A549 (cell line): ENCODE measurements around the gene LLCFC1.

Experiments used
- BHLHE40 ChIP-seq: IDR thresholded peaks from 2 replicates; pipeline ENCODE4 v1.6.1; 2012; ENCODE audit warnings: low read depth, low read length, inconsistent platforms
- CBX2 ChIP-seq: fragments of 200-600 bp; sonication (generic); IDR thresholded peaks from 2 replicates; pipeline ENCODE4 v1.6.1; 2016; ENCODE audit warnings: low read depth, mild to moderate bottlenecking, borderline replicate concordance
- CTCF ChIP-seq: fragments of >200 bp; sonication (Bioruptor Twin); formaldehyde crosslinking; IDR thresholded peaks from 3 replicates; pipeline ENCODE4 v1.5.1; 2016
- EP300 ChIP-seq, 2 experiments: fragments of >200 bp; sonication (Bioruptor Twin); formaldehyde crosslinking; IDR thresholded peaks; 2 replicates in 1 of 2; 3 replicates in 1 of 2; pipeline ENCODE4 v1.6.1; 2016 to 2017
- HOXB13 ChIP-seq: fragments of 250-450 bp; sonication (Bioruptor Pico); IDR thresholded peaks from 2 replicates; pipeline ENCODE4 v1.5.0; 2020; ENCODE audit warnings: low read depth, mild to moderate bottlenecking, moderate library complexity
- MAX ChIP-seq: IDR thresholded peaks from 2 replicates; pipeline ENCODE4 v1.6.1; 2012
- MYC ChIP-seq: IDR thresholded peaks from 2 replicates; pipeline ENCODE4 v1.6.1; 2012; ENCODE audit warnings: mild to moderate bottlenecking, inconsistent platforms, low read length, improper control_type of control experiment, borderline replicate concordance
- NFE2L2 ChIP-seq: fragments of 150-350 bp; conservative IDR thresholded peaks from 2 replicates; pipeline ENCODE4 v1.6.1; 2014; ENCODE audit warnings: low read length
- NR3C1 ChIP-seq: fragments of >200 bp; sonication (Bioruptor Twin); formaldehyde crosslinking; IDR thresholded peaks from 3 replicates; pipeline ENCODE4 v1.6.1; 2017
- POLR2A ChIP-seq: IDR thresholded peaks from 2 replicates; pipeline ENCODE4 v1.6.1; 2012; ENCODE audit warnings: mild to moderate bottlenecking, low read length
- SMC3 ChIP-seq: fragments of >200 bp; sonication (Bioruptor Twin); formaldehyde crosslinking; IDR thresholded peaks from 3 replicates; pipeline ENCODE4 v1.6.1; 2018; ENCODE audit warnings: inconsistent platforms

GRCh38 chr7:142984297-142984696 is 45.0 kb downstream of the LLCFC1 start:
- TF ChIP-seq BHLHE40 (no peak), EP300 (IDR thresholded peaks at IDR 0.05) (no peak), CTCF (no peak), MAX (no peak), POLR2A (no peak), MYC (no peak), NFE2L2 (no peak), CBX2 (no peak), SMC3 (no peak), NR3C1 (no peak), HOXB13 (CRISPR knock-in tag) (no peak)
